Thyroid gland (tissue), 4 donors: ENCODE data around the gene PARP16. TPM values are rescaled to one million over a fixed set of nuclear protein-coding genes. Genes with fewer than 3 reads are reported as not detected.

ENCODE experiments used
- DNase-seq, 2 donors: peaks; one replicate each; pipeline ENCODE4 v3.0.0-alpha.2; 2019
- H3K27ac ChIP-seq, 3 donors: fragments of 200-600 bp; sonication (generic); 1 replicate in 2 of 3; 2 replicates in 1 of 3; pipeline ENCODE4 v1.5.1; 2016 to 2019; ENCODE audit warnings: mild to moderate bottlenecking in 1 of 3, moderate library complexity in 1 of 3
- H3K27me3 ChIP-seq: fragments of 200-600 bp; sonication (generic); one replicate; pipeline ENCODE4 v1.5.1; 2019
- H3K36me3 ChIP-seq, 2 donors: fragments of 200-600 bp; sonication (generic); one replicate each; pipeline ENCODE4 v1.5.1; 2016 to 2019
- H3K4me1 ChIP-seq, 2 donors: fragments of 200-600 bp; sonication (generic); one replicate each; pipeline ENCODE4 v1.5.1; 2017 to 2019
- H3K4me3 ChIP-seq, 3 donors: fragments of 200-600 bp; sonication (generic); replicated peaks in 1 of 3; 1 replicate in 2 of 3; 2 replicates in 1 of 3; pipeline ENCODE4 v1.5.1; 2016; ENCODE audit warnings: mild to moderate bottlenecking in 1 of 3
- H3K9me3 ChIP-seq: fragments of 200-600 bp; sonication (generic); one replicate; pipeline ENCODE4 v1.5.1; 2017
- CTCF ChIP-seq, 6 experiments: fragments of 200-600 bp in 3 of 6; fragments of 450-650 bp in 3 of 6; sonication (generic) in 3 of 6; IDR thresholded peaks; one replicate each; pipeline ENCODE4 v1.5.1; 2016 to 2019; ENCODE audit warnings: antibody characterized with exemption in 6 of 6, mild to moderate bottlenecking in 2 of 6, inconsistent platforms in 1 of 6, moderate library complexity in 1 of 6
- POLR2A ChIP-seq, 2 donors: fragments of 450-650 bp; IDR thresholded peaks; one replicate each; pipeline ENCODE4 v1.6.1; 2017; ENCODE audit warnings: antibody characterized with exemption in 2 of 2, mild to moderate bottlenecking in 2 of 2, moderate library complexity in 1 of 2
- WGBS, 2 donors: methylation state at CpG; one replicate each; pipeline ENCODE4 v1.1.5; 2017; 5-methylcytosine and 5-hydroxymethylcytosine counted together
- intact Hi-C: fragments of 100-400 bp; cut with DNase I; formaldehyde crosslinking; loops from one replicate; pipeline ENCODE4 v1.15.1; 2023
- total RNA-seq, 4 donors: library from RNA; depleted of rRNA; stranded (reverse); fragments of >200 nt; gene quantifications; one replicate each; pipeline ENCODE4 v1.2.3, GENCODE V29; 2016

PARP16 gene
- total RNA-seq, 4 donors from 2014 or later, result 11.3 to 15.5 (median 13.2) TPM

- Histone ChIP-seq H3K27ac (no peak overlapping the region), H3K4me1 (peaks cover 29 to 40% of the 10 kb centered on the region in 2 donors), H3K9me3 (no peaks in the 10 kb centered on the region), H3K4me3 (no peak overlapping the region), H3K27me3 (no peaks in the 10 kb centered on the region), H3K36me3 (no peaks in the 10 kb centered on the region)
- intact Hi-C loops, result no loop called here
- DNase-seq, result no peak
- 91 to 97% methylated on average over 18 of the region's 18 CpGs for WGBS, 2 donors
- no peak for TF ChIP-seq POLR2A (IDR thresholded peaks at IDR 0.05)
- TF ChIP-seq CTCF (IDR thresholded peaks at IDR 0.05), result no peak
These were observed 43.5 kb upstream of the PARP16 start for GRCh38 chr15:65329984-65330735.

DNA sequence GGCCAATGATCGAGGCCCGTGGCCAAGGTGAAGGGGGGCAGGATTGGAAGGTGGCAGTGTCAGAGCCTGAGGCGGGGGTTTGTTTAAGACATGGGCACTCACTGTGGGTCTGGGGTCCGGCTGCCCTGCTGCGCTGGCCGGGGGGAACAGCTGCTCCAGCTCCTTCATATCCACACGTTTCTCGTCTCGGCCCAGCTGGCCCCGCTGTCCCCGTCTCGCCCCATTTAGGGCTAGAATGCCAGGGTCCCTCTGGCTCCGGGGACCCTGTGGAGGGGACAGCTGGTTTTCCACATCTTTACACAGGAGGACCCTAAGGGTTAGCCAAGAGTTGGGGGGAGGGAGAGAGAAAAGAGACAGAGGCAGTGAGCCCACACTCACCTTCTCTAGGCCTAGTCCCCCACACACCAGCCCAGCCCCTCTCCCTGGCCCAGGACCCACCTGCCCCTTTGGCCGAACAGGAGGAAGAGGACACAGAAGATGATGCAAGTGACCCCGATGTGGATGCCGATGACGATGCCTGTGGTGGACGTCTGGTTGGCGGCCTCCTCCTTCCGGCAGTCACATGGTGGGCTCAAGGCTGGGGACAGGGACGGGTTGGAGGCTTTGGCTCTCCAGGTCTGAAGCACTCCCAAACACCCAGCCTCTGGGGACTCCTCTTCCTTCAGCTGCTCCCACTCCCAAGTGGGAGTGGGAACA is 42.8 kb upstream of the PARP16 start:
- 95 to 96% methylated on average over 16 of the region's 21 CpGs for WGBS, 2 donors
- Histone ChIP-seq H3K4me1 (peaks cover 37 to 48% of the 10 kb centered on the region in 2 donors), H3K27me3 (no peaks in the 10 kb centered on the region), H3K27ac (peak overlapping the region in 2 of 3 donors; percentile 50 to 78), H3K4me3 (no peak overlapping the region), H3K36me3 (no peaks in the 10 kb centered on the region), H3K9me3 (no peaks in the 10 kb centered on the region)
- DNase-seq, result no peak
- intact Hi-C loops, result no loop called here
- TF ChIP-seq CTCF (IDR thresholded peaks at IDR 0.05) (no peak), POLR2A (IDR thresholded peaks at IDR 0.05) (no peak)

- intact Hi-C loops, result no loop called here
- no peak for TF ChIP-seq CTCF (IDR thresholded peaks at IDR 0.05)
- TF ChIP-seq POLR2A (IDR thresholded peaks at IDR 0.05), result no peak
- peaks cover 37 to 52% of the 10 kb centered on the region in 2 donors for H3K4me1 ChIP-seq
- no peaks in the 10 kb centered on the region for H3K27me3 ChIP-seq
- WGBS, 2 donors, result 38 to 85% methylated on average over 2 to 11 of the region's 21 CpGs
- no peaks in the 10 kb centered on the region for H3K9me3 ChIP-seq
- peak; percentile 31 to 40 for DNase-seq
- H3K36me3 ChIP-seq, result no peaks in the 10 kb centered on the region
- H3K27ac ChIP-seq, result peak overlapping the region; percentile 50 to 78 (median 77)
- H3K4me3 ChIP-seq, result no peak overlapping the region
These were observed 42.0 kb upstream of the PARP16 start for GRCh38 chr15:65328506-65329287.

DNA sequence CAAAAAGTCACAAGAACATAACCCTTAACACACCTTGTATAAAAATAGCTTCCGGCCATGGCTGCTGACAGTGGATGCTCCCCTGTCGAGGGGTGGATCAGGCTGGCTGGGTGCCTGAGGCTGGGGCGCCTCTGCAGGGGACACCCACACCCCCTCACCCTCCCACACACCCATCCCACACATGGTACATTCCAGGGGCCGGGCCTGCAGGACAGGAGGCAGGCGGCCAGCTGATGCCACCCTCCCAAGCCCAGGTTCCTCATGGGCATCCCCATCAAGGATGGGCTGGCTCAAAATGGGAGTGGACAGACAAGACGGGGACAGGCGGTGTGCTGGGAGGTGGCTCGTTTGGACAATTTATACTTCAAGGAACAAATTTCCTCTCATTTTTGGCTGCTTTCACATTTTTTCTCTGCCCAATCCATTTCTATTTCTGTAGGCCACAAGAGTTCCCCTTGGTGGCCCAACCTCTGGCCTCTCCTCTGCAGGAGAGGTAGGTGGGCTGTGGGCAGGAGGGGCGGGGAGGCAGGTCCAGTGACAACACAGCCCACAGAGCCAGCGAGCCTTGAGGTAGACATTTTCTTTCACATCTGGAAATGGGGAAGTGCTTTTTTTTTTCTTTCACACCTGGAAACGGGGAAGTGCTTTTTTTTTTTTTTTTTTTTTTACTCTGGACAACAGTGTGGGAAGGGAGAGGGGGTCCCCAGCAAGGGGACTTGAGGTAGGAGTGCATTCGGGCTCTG is 41.1 kb upstream of the PARP16 start:
- Histone ChIP-seq H3K36me3 (no peaks in the 10 kb centered on the region), H3K4me1 (peaks cover 37 to 55% of the 10 kb centered on the region in 2 donors), H3K4me3 (no peak overlapping the region), H3K27me3 (no peaks in the 10 kb centered on the region), H3K9me3 (no peaks in the 10 kb centered on the region), H3K27ac (peak overlapping the region; percentile 50 to 78 (median 77))
- intact Hi-C loops, result no loop called here
- TF ChIP-seq POLR2A (IDR thresholded peaks at IDR 0.05) (no peak), CTCF (IDR thresholded peaks at IDR 0.05) (no peak)
- DNase-seq, result peak; percentile 64 to 68
- 58 to 60% methylated on average over 11 to 12 of the region's 12 CpGs for WGBS, 2 donors
